ENCODE data around the gene SH3RF1.

The SH3RF1 gene

DNA sequence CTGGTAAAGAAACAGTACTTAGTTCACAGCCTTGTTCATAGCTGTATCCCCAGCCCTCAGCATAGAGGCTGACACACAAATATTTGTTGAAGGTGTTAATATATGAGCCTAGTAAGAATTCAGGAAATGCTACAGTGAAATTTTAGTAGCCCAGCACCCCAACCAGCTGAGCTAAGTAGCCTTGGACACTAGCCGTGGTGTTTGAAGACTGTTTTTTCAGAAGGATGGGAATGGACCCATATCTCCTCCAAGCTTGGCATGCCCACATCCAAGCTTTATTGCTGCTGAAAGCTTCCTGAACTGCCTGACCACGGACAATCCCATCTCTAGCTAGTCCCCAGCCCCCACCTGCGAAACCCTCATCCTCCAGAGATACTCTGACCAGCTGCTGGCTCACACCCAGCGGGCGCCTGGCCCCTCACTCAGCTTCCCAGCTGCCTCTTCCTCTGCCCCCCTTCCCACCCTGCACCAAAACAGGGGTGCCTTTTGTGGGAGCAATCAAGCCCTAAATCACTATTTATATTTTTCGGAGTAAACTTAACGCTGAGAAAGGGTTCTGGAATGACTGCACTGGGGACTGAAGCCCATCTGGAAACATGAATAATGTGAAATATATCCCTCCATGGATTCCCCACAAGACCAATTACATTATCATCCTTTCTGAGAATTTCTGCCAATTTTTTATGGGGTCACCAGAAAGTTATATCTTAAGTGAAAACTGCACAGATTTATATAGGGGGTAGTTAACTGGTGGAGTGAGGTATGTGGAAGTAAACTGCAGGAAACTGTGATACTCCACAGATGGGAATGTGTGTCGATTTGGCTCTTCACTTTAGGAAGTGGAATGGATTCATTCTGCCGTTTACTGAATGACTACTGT lies 219.6 kb downstream of the SH3RF1 start:
- TF ChIP-seq, protein P1, sequence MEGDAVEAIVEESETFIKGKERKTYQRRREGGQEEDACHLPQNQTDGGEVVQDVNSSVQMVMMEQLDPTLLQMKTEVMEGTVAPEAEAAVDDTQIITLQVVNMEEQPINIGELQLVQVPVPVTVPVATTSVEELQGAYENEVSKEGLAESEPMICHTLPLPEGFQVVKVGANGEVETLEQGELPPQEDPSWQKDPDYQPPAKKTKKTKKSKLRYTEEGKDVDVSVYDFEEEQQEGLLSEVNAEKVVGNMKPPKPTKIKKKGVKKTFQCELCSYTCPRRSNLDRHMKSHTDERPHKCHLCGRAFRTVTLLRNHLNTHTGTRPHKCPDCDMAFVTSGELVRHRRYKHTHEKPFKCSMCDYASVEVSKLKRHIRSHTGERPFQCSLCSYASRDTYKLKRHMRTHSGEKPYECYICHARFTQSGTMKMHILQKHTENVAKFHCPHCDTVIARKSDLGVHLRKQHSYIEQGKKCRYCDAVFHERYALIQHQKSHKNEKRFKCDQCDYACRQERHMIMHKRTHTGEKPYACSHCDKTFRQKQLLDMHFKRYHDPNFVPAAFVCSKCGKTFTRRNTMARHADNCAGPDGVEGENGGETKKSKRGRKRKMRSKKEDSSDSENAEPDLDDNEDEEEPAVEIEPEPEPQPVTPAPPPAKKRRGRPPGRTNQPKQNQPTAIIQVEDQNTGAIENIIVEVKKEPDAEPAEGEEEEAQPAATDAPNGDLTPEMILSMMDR (IDR thresholded peaks at IDR 0.05; ENCODE audit: control insufficient read depth, insufficient read depth, low read depth, low read length, missing control alignments): no peak
- no peak for DNase-seq (ENCODE audit: low read depth)
- H3K4me3 ChIP-seq (ENCODE audit: control insufficient read depth, low read depth, low read length): no peak overlapping the region

DNA sequence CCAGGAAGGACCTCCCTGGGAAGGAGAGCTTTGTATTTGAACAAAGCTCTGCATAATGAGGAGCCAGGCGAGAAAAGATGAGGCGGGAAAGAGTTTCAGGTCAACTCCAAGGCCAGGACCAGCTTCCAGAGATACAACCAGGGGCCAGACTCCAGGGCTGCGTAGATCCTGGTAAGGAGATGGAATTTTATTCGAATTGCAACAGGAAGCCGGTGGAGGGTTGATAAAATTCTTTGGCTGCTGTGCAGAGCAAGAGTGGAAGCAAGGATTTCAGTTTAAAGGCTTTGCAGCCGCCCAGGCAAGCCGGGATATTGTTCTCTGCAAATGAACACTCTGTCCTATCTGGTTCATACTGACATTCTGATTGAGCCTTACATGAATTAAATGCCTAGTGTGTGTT lies 220.5 kb downstream of the SH3RF1 start:
- no peak for DNase-seq (ENCODE audit: low read depth)
- TF ChIP-seq, protein P1 (IDR thresholded peaks at IDR 0.05; ENCODE audit: control insufficient read depth, insufficient read depth, low read depth, low read length, missing control alignments): no peak
- no peak overlapping the region for H3K4me3 ChIP-seq (ENCODE audit: control insufficient read depth, low read depth, low read length)

DNA sequence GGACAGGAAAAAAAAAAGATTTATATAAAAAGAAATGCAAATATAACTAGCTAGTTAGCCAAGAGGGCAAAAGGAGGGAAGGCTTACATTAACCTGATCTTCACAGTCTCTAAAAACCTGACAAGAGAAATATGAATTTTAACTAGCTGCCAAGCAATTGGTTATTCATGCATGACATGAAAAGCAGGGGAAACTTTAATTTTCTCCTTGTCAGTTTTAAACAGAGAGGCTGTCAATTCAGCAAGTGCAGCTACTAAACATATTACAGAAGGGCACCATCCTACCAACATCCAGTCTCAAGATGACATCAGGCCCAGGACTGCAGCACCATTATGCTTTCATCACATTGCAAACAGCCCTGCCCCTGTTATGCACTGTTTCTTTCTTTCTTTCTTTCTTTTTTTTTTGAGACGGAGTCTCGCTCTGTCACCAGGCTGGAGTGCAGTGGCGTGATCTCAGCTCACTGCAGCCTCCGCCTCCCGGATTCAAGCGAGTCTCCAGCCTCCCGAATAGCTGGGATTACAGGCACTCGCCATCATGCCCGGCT lies 221.8 kb downstream of the SH3RF1 start:
- H3K4me3 ChIP-seq (ENCODE audit: control insufficient read depth, low read depth, low read length): no peak overlapping the region
- no peak for DNase-seq (ENCODE audit: low read depth)
- TF ChIP-seq, protein P1 (IDR thresholded peaks at IDR 0.05; ENCODE audit: control insufficient read depth, insufficient read depth, low read depth, low read length, missing control alignments): no peak

DNA sequence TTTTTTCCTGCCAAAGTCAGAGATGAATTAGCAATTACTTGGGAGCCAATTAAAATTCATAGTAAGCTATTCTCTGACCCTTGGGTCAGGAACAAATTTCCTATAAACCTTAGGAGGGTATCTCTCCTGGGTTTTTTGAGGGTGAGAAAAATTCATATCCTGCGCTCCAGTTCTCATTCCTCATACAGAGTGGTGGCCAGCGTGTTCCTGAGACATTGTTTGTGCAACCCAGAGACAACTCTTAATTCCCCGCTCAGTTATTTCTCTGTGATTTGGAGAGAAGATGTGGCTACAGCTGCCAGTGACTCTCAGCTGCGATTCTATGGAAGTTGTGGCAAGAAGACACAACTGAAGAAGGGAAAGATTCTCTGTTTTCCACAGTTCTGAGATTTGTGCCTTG lies 222.8 kb downstream of the SH3RF1 start:
- no peak overlapping the region for H3K4me3 ChIP-seq (ENCODE audit: control insufficient read depth, low read depth, low read length)
- no peak for DNase-seq (ENCODE audit: low read depth)
- TF ChIP-seq, protein P1 (IDR thresholded peaks at IDR 0.05; ENCODE audit: control insufficient read depth, insufficient read depth, low read depth, low read length, missing control alignments): no peak

DNA sequence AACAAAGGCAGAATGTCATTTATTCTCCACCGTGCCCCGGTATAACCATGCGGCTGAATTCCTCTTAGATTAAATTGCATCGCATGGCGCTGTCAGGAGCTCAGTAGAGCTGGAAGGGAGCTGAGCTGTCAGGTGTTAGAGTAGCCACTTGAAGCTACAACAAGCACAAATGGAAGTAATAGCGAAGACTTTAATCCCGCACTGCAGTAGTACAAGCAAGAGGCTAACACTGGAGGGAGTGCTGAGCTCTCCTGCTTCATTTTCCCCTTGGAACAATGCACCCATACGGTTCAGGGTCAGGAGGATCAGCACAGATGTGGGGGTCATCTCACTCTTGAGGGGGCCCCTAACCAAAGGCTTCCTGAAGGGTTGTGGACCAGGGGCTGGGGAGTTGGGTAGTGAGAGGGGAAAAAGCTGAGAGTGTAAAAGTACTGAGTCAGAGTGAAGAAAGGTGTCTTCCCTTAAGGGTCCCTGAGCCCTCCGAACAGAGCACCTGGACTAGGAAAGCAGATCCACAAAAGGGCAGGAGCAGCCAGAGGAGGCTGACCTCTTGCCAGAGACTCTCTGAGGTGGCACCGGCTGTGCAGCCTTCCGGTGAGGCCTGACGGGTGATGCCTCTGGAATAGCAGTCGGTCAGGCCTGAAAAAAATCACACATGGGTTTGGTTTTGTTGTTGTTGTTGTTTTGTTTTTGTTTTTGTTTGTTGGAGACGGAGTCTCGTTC lies 224.7 kb downstream of the SH3RF1 start:
- no peak overlapping the region for H3K4me3 ChIP-seq (ENCODE audit: control insufficient read depth, low read depth, low read length)
- TF ChIP-seq, protein P1 (IDR thresholded peaks at IDR 0.05; ENCODE audit: control insufficient read depth, insufficient read depth, low read depth, low read length, missing control alignments): peak; percentile 14
- no peak for DNase-seq (ENCODE audit: low read depth)

DNA sequence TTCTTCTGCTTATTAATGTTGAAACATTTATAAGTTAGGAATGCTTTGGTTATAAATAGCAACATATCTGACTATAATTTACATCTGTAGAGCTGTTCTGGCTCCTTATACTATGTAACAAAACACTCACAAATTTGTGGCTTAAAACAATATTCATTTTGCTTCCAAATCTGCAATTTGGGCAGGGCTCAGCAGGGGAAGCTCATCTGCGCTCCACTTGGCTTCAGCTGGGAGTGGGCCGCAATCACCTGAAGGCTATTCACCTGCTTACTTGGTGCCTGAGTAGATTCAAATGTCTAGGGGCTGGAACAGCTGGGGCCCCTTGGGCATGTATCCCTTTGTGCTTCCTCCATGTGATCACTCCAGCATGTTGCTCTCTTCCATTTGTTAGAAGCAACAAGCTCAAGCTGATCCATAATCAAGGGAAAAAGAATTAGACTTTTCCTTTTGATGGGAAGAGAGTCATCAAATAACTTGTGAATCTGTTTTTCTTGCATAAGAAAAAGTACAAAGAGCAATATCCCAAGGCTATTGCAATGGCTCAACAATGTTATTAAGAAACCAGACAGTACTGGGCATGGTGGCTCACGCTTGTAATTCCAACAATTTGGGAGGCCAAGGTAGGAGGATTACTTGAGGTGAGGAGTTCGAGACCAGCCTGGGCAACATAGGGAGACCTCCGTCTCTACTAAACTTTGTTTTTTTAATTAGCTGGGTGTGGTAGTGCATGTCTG lies 225.9 kb downstream of the SH3RF1 start:
- TF ChIP-seq, protein P1 (IDR thresholded peaks at IDR 0.05; ENCODE audit: control insufficient read depth, insufficient read depth, low read depth, low read length, missing control alignments): no peak
- no peak overlapping the region for H3K4me3 ChIP-seq (ENCODE audit: control insufficient read depth, low read depth, low read length)
- DNase-seq (ENCODE audit: low read depth): no peak

Measured in AG09309 (cell line).